Measurements from ENCODE around the gene ING5.

Gene ING5

GRCh38 chr2:241771286-241772062 is 69.6 kb downstream of the ING5 start:
- Histone ChIP-seq H3K36me3 (ENCODE audit: control insufficient read depth, insufficient read depth, low read length) (no peaks in the 10 kb centered on the region), H3K27ac (ENCODE audit: low read depth, low read length, severe bottlenecking) (no peak overlapping the region)

GRCh38 chr2:241772063-241772499 is 70.2 kb downstream of the ING5 start:
- no peak overlapping the region for H3K27ac ChIP-seq (ENCODE audit: low read depth, low read length, severe bottlenecking)

More at GRCh38 chr2:241771286-241772062, 69.6 kb downstream of the ING5 start:
- Histone ChIP-seq H3K4me1 (ENCODE audit: control insufficient read depth, insufficient read depth, low read length, poor library complexity, severe bottlenecking) (no peaks in the 10 kb centered on the region), H3K4me3 (ENCODE audit: extremely low read depth, insufficient read depth, low read length, poor library complexity, severe bottlenecking) (no peak overlapping the region), H3K9me3 (ENCODE audit: control insufficient read depth, low read length) (no peaks in the 10 kb centered on the region)
- 85 to 91% methylated on average over 36 of the region's 38 CpGs for WGBS, 2 experiments (ENCODE audit: insufficient coverage in 2 of 2)

GRCh38 chr2:241773511-241774418 is 71.9 kb downstream of the ING5 start:
- 91 to 94% methylated on average over 21 to 29 of the region's 29 CpGs for WGBS, 2 experiments (ENCODE audit: insufficient coverage in 2 of 2)
- Histone ChIP-seq H3K27ac (ENCODE audit: low read depth, low read length, severe bottlenecking) (no peak overlapping the region), H3K36me3 (ENCODE audit: control insufficient read depth, insufficient read depth, low read length) (no peaks in the 10 kb centered on the region), H3K4me1 (ENCODE audit: control insufficient read depth, insufficient read depth, low read length, poor library complexity, severe bottlenecking) (no peaks in the 10 kb centered on the region), H3K4me3 (ENCODE audit: extremely low read depth, insufficient read depth, low read length, poor library complexity, severe bottlenecking) (no peak overlapping the region), H3K9me3 (ENCODE audit: control insufficient read depth, low read length) (no peaks in the 10 kb centered on the region)

More at GRCh38 chr2:241772063-241772499, 70.2 kb downstream of the ING5 start:
- no peaks in the 10 kb centered on the region for H3K36me3 ChIP-seq (ENCODE audit: control insufficient read depth, insufficient read depth, low read length)
- H3K9me3 ChIP-seq (ENCODE audit: control insufficient read depth, low read length) = no peaks in the 10 kb centered on the region
- no peak overlapping the region for H3K4me3 ChIP-seq (ENCODE audit: extremely low read depth, insufficient read depth, low read length, poor library complexity, severe bottlenecking)
- H3K4me1 ChIP-seq (ENCODE audit: control insufficient read depth, insufficient read depth, low read length, poor library complexity, severe bottlenecking) = no peaks in the 10 kb centered on the region
- WGBS, 2 experiments (ENCODE audit: insufficient coverage in 2 of 2) = 85 to 100% methylated on average over 4 of the region's 9 CpGs

- H3K9me3 ChIP-seq (ENCODE audit: control insufficient read depth, low read length) = no peaks in the 10 kb centered on the region
- H3K4me3 ChIP-seq (ENCODE audit: extremely low read depth, insufficient read depth, low read length, poor library complexity, severe bottlenecking) = no peak overlapping the region
- H3K36me3 ChIP-seq (ENCODE audit: control insufficient read depth, insufficient read depth, low read length) = no peaks in the 10 kb centered on the region
- no peaks in the 10 kb centered on the region for H3K4me1 ChIP-seq (ENCODE audit: control insufficient read depth, insufficient read depth, low read length, poor library complexity, severe bottlenecking)
- no peak overlapping the region for H3K27ac ChIP-seq (ENCODE audit: low read depth, low read length, severe bottlenecking)
- WGBS, 2 experiments (ENCODE audit: insufficient coverage in 2 of 2) = 91% methylated on average over 26 to 39 of the region's 40 CpGs
Observed at GRCh38 chr2:241774419-241775222, 72.8 kb downstream of the ING5 start.

- Histone ChIP-seq H3K36me3 (ENCODE audit: control insufficient read depth, insufficient read depth, low read length) (no peaks in the 10 kb centered on the region), H3K9me3 (ENCODE audit: control insufficient read depth, low read length) (peaks cover 1% of the 10 kb centered on the region), H3K27ac (ENCODE audit: low read depth, low read length, severe bottlenecking) (no peak overlapping the region), H3K4me1 (ENCODE audit: control insufficient read depth, insufficient read depth, low read length, poor library complexity, severe bottlenecking) (no peaks in the 10 kb centered on the region), H3K4me3 (ENCODE audit: extremely low read depth, insufficient read depth, low read length, poor library complexity, severe bottlenecking) (no peak overlapping the region)
- WGBS, 2 experiments (ENCODE audit: insufficient coverage in 2 of 2) = 87 to 91% methylated on average over 28 to 31 of the region's 34 CpGs
Observed at GRCh38 chr2:241775223-241776177, 73.7 kb downstream of the ING5 start.

GRCh38 chr2:241776336-241777169 is 74.7 kb downstream of the ING5 start, which contains the start of gene GAL3ST2:
Gene GAL3ST2 (plus strand): TSS chr2:241776822. CDS start chr2:241776956, 134 bp downstream.
- no peaks in the 10 kb centered on the region for H3K4me1 ChIP-seq (ENCODE audit: control insufficient read depth, insufficient read depth, low read length, poor library complexity, severe bottlenecking)
- 86 to 87% methylated on average over 17 to 26 of the region's 27 CpGs for WGBS, 2 experiments (ENCODE audit: insufficient coverage in 2 of 2)
- H3K36me3 ChIP-seq (ENCODE audit: control insufficient read depth, insufficient read depth, low read length) = no peaks in the 10 kb centered on the region
- no peak within 1 kb of the TSS for H3K27ac ChIP-seq (ENCODE audit: low read depth, low read length, severe bottlenecking)
- H3K9me3 ChIP-seq (ENCODE audit: control insufficient read depth, low read length) = peaks cover 8% of the 10 kb centered on the region
- no peak within 1 kb of the TSS for H3K4me3 ChIP-seq (ENCODE audit: extremely low read depth, insufficient read depth, low read length, poor library complexity, severe bottlenecking)

- Histone ChIP-seq H3K27ac (ENCODE audit: low read depth, low read length, severe bottlenecking) (no peak overlapping the region), H3K36me3 (ENCODE audit: control insufficient read depth, insufficient read depth, low read length) (no peaks in the 10 kb centered on the region), H3K4me3 (ENCODE audit: extremely low read depth, insufficient read depth, low read length, poor library complexity, severe bottlenecking) (no peak overlapping the region), H3K4me1 (ENCODE audit: control insufficient read depth, insufficient read depth, low read length, poor library complexity, severe bottlenecking) (no peaks in the 10 kb centered on the region), H3K9me3 (ENCODE audit: control insufficient read depth, low read length) (peaks cover 8% of the 10 kb centered on the region)
- 92% methylated on average over 18 to 19 of the region's 22 CpGs for WGBS, 2 experiments (ENCODE audit: insufficient coverage in 2 of 2)
Observed at GRCh38 chr2:241777170-241777685, 75.4 kb downstream of the ING5 start.

- Histone ChIP-seq H3K27ac (ENCODE audit: low read depth, low read length, severe bottlenecking) (no peak overlapping the region), H3K36me3 (ENCODE audit: control insufficient read depth, insufficient read depth, low read length) (no peaks in the 10 kb centered on the region), H3K4me3 (ENCODE audit: extremely low read depth, insufficient read depth, low read length, poor library complexity, severe bottlenecking) (no peak overlapping the region), H3K9me3 (ENCODE audit: control insufficient read depth, low read length) (peaks cover 8% of the 10 kb centered on the region), H3K4me1 (ENCODE audit: control insufficient read depth, insufficient read depth, low read length, poor library complexity, severe bottlenecking) (no peaks in the 10 kb centered on the region)
- WGBS, 2 experiments (ENCODE audit: insufficient coverage in 2 of 2) = 84 to 85% methylated on average over 19 to 21 of the region's 21 CpGs
Observed at GRCh38 chr2:241777686-241778627, 76.1 kb downstream of the ING5 start.

Data from mesodermal cell (in vitro differentiated cells).